Stimulated activated CD4-positive, alpha-beta T cell treated with anti-CD3 and anti-CD28 coated beads, Interleukin-12 subunit alpha, Interleukin-12 subunit beta, amount 100 ng/mL, for 24 hours (primary cell): ENCODE results near the gene ARID2.

ENCODE experiments used
- DNase-seq, 2 experiments: peaks; one replicate each; pipeline ENCODE4 v3.0.0-alpha.2; 2020; ENCODE audit warnings: low read depth in 2 of 2

The ARID2 gene

DNA sequence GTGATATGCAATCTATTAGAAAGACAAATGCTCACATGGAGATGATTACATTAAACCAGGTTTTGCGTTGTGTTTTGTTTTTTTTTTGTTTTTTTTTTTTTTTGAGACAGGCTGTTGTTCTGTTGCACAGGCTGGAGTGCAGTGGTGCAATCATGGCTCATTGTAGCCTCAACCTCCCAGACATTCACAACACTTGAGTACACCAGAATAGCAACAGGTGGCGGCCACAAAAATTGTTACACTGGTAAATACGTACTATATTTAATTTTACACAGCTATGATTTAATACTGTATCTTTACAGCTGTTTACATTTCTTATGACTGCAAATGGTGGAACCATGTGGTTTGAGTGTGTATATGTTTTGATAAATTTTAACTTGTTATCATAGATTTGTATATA, 200.9 kb downstream of the ARID2 start:
- no peak for DNase-seq

DNA sequence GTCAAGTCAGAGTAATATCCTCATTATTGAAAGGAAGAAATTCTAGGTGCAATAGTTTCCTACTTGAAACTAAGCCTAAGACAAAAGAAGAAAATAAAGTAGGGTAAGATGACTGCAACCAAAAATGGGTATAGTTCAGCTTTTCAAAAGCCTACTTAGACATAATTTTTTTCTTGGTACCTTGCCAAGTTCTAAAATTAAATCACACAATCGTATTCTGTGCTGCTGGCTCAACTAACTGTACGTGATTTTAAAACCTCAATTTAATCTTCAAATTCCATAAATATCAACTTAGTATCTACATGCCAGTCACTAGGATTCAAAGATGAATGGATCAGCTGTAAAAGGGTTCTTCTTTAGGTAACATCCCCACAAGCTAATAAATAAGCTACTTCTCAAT, 204.0 kb downstream of the ARID2 start:
- DNase-seq: no peak

DNA sequence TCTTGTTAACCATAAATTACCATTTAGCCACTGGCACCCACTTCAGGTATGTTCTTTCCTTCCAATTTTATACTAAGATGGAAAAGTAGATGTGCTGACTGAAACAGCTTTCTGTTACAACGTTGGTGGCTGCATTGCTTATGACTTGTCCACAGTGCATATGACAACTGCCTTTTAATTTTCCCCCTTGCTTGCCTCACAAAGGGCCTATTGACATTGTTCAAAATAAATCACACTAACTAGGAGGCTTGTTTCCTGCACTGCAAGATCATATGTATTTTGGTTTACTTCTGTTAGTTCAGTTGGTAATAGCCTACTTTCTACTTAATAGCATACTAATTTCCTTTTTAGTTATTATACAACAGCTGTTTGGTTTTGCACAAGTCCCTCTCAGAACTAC, 205.4 kb downstream of the ARID2 start:
- DNase-seq: no peak

DNA sequence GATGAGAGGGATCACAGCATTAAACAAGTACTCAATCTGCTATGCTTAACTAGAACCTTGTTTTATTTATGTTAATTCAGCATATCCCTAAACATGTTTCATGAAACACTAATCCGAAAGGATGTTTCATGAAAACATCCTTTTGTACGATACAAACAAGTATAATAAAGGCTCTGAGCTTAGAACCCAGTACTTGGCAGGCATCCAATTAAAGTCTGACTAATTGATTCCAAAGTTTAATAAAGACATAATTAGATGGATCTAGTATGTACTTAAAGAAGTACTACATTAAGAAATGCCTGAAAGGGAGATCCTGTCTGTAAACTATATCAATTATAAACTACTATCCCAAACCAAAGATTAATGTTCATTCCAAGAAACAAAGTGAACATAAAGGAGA, 209.1 kb downstream of the ARID2 start:
- DNase-seq: no peak

DNA sequence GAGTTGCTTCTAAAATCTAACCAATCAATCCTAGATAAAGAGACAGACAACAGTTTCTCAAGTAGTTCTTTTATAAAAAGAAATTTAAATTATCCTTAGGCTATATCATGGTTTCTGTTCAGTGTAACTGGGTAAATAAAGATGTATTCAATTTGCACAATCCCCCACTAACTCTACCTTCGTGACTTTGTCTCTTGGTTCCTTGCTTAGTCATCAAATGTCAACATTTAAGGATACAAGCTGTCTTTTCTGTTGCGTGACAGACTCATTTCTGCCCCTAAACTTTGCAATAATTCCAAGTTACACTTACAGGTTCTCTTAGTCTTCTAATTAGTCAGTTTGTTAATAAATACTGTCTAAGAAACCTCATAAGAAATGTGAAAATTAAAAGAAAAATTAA, 210.3 kb downstream of the ARID2 start:
- no peak for DNase-seq

DNA sequence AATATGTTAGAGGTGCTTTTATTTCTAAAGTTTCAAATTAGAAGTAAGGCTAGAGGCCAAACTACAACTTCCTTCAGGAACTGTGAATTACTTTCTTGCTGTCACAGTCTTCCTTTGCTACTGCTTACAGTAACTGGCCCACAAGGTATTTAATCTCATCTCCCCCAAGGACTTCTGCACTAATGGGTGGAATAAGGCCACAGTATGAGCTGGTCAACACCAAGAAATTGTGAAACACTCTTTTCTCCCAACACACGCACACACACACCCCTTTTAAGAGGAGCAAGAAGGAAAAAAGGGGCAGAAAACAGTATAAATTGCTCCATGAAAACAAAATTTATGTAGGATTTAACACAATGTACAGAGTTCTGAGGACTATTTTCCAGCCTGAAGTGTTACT, 215.3 kb downstream of the ARID2 start:
- no peak for DNase-seq

DNA sequence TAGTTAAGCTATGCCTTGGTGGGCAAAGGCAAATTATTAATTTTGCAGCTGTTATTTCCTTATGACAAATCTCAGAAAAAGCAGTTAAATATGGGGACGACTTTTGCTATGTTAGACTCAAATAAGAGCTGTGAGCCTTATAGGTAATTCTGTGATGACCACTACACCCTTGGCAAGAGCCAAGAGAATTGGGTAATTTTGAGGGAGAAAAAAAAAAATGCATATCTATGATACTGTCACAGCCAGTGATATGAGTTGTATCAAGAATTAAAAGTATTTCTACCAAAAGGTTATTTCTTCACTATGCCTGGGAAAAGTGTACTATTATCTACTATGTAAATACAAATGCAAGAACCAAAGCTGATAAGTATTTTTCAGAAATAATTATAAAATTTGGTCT, 216.9 kb downstream of the ARID2 start:
- no peak for DNase-seq

DNA sequence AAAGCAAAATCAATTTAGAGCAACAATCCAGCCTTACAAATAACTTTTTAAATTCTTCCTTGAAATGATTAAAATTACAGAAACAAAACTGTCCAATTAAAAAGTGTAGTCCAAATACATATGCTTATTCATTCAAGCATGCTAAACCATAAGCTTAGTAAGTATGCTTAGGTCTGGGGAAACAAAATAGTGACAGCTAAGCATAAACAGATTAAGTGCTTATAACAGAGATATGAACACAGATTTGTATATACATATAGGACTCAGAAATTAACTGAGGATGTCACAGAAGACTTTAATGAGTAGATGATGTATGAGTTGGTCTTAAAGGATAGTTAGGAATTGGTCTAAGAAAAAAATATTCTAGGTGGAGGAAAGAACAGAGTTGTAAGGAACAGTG, 219.0 kb downstream of the ARID2 start:
- DNase-seq: no peak
